Natural killer cell treated with Interleukin-12 subunit alpha and Interleukin-12 subunit beta and Interleukin-15 and Interleukin-18, amount 100 ng/mL, for 72 hours (primary cell): ENCODE measurements around the gene ACADL. TPM values are rescaled to one million over a fixed set of nuclear protein-coding genes. Genes with fewer than 3 reads are reported as not detected.

Experiments
- ATAC-seq, 2 donors: fragments of 150-1000 bp; cut with Tn5 transposase in 1 of 2; sonication (Bioruptor Pico), chemical (Tn5 transposase) in 1 of 2; 2 replicates each; pipeline ENCODE4 v1.10.0; 2021
- DNase-seq: peaks from one replicate; pipeline ENCODE4 v3.0.0; 2022; ENCODE audit warnings: low spot score
- H3K27ac Mint-ChIP-seq, 2 donors: 1 replicate in 1 of 2; 2 replicates in 1 of 2; pipeline ENCODE4 v1.8.0; 2022; ENCODE audit warnings: mixed read lengths in 2 of 2, mild to moderate bottlenecking in 1 of 2, moderate library complexity in 1 of 2
- H3K27me3 Mint-ChIP-seq, 2 donors: 1 replicate in 1 of 2; 2 replicates in 1 of 2; pipeline ENCODE4 v1.8.0; 2022; ENCODE audit warnings: mixed read lengths in 2 of 2
- H3K36me3 Mint-ChIP-seq: one replicate; pipeline ENCODE4 v1.8.0; 2022; ENCODE audit warnings: mixed read lengths
- H3K4me1 Mint-ChIP-seq, 2 donors: 1 replicate in 1 of 2; 2 replicates in 1 of 2; pipeline ENCODE4 v1.8.0; 2022; ENCODE audit warnings: low read depth in 2 of 2, mixed read lengths in 2 of 2, mild to moderate bottlenecking in 1 of 2
- H3K4me3 Mint-ChIP-seq: one replicate; pipeline ENCODE4 v1.8.0; 2022; ENCODE audit warnings: mixed read lengths
- H3K9me3 Mint-ChIP-seq: 2 replicates; pipeline ENCODE4 v1.8.0; 2022; ENCODE audit warnings: mixed read lengths
- total RNA-seq, 2 donors: library from RNA; stranded (reverse); gene quantifications; one replicate each; pipeline ENCODE4 v1.2.3, GENCODE V29; 2022

Gene ACADL
- total RNA-seq, 2 donors from 2014 or later: not detected

DNA sequence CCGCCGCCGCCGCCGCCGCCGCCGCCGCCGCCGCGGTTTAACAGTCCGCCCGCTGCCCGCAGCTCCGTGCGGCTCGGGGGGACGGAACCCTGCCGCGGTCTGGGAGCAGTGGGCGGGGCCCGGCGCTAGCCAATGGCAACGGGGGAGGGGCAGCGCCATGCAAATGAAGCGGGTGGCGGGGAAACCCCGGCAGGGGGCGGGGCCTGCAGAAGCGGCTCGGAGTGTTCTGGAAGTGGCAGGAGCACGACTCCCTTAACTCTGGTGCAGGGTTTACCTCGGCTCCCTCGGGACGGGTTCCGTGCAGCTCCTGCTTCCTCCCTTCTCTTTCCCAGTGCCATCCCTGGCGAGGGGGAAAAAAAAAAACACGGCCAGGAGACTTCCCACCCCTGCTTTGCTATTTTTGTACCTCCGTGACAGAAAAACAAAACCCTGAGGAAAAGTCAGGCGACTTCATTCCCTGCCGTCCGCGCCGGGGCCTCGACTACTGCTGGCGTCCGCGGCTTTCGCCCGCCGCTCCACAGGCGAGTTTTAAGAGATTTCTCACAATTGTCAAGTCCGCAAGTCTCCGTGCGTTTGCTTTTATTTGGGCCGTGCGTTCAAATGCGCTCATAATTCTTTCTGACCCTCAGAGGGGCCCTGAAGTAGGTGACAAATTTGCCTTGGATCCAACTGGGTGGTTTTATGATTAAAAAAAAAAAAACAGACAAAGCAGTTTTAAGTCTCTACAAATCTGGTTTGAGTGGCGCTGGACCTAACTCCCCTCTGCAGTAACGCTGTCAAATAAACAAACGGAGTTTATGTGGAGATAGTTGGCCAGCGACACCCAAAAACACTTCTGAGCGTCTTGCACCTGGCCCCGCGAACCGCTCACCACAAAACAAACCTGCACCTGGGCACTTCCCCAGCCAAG lies 53.7 kb downstream of the ACADL start, which contains the start of gene KANSL1L:
TSS of gene KANSL1L (minus strand) at position 101 of the 910 bp plus-strand sequence. CDS start 16,827 bp downstream, outside the sequence.
- Mint-ChIP-seq H3K27ac (peak within 1 kb of the TSS; percentile 99 to 100), H3K36me3 (no peaks in the 10 kb centered on the region), H3K4me3 (peak within 1 kb of the TSS; percentile 100), H3K9me3 (no peaks in the 10 kb centered on the region), H3K27me3 (peaks cover 8 to 19% of the 10 kb centered on the region in 2 donors), H3K4me1 (peaks cover 16 to 34% of the 10 kb centered on the region in 2 donors)
- peak; percentile 99 for DNase-seq
- peak; percentile 94 for ATAC-seq

DNA sequence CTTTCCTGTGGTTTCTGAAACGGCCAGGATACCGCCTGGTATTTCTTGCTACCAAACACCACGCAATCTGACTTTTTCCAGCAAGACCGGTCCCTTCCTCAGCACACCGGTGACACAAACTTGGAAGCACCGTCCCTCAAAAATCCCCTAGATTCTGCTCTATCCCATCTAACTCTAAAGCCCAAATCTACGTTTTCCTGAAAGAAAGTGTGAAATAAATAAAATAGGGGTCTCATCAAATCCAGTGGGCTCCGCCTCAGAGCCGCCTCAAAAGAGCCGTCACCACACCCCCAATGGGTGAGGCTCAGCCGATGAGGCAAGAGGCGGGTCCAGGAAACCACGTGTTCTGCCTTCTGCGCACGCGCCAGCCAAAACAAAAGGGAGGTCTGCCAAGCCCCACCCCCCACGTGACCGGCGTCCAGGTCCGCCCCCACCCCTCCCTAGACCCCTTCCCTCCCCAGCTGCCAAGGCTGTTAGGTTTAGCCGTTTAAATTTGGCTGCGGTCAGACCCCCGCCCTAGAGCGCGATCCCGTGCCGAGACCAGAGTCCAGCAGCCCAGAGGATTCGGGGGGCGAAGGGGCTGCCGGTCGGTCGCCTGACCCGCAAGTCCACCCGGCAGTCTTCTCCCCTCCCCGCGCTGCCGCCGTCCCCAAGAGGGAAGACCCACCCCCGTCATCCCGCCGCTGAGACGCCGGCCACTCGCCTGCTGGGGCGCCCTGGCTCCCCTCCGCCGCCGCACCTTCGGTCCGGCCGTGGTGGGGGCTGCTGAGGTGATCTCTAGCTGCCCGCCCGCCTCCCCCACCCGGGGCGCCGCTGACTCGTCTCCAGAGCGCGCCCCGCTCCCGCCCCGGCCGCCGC lies 54.6 kb downstream of the ACADL start:
- H3K27me3 Mint-ChIP-seq: peaks cover 6 to 13% of the 10 kb centered on the region in 2 donors
- H3K4me3 Mint-ChIP-seq: peak overlapping the region; percentile 100
- peak overlapping the region; percentile 99 to 100 for H3K27ac Mint-ChIP-seq
- peaks cover 16 to 34% of the 10 kb centered on the region in 2 donors for H3K4me1 Mint-ChIP-seq
- no peaks in the 10 kb centered on the region for H3K36me3 Mint-ChIP-seq
- ATAC-seq: peak; percentile 84 to 87
- H3K9me3 Mint-ChIP-seq: no peaks in the 10 kb centered on the region
- peak; percentile 97 for DNase-seq

- peaks cover 6 to 13% of the 10 kb centered on the region in 2 donors for H3K27me3 Mint-ChIP-seq
- peak overlapping the region; percentile 99 to 100 for H3K27ac Mint-ChIP-seq
- H3K4me3 Mint-ChIP-seq: peak overlapping the region; percentile 100
- ATAC-seq (no peak), DNase-seq (no peak)
- H3K36me3 Mint-ChIP-seq: no peaks in the 10 kb centered on the region
- no peaks in the 10 kb centered on the region for H3K9me3 Mint-ChIP-seq
- peaks cover 16 to 34% of the 10 kb centered on the region in 2 donors for H3K4me1 Mint-ChIP-seq
Measured at GRCh38 chr2:210170196-210170445, 55.1 kb downstream of the ACADL start.

GRCh38 chr2:210169516-210170195 lies 55.6 kb downstream of the ACADL start:
- Mint-ChIP-seq H3K4me3 (peak overlapping the region; percentile 100), H3K27ac (peak overlapping the region; percentile 99 to 100), H3K4me1 (peaks cover 16 to 34% of the 10 kb centered on the region in 2 donors), H3K36me3 (no peaks in the 10 kb centered on the region), H3K9me3 (no peaks in the 10 kb centered on the region), H3K27me3 (peaks cover 6 to 13% of the 10 kb centered on the region in 2 donors)
- DNase-seq (no peak), ATAC-seq (peak; percentile 22 to 32)

DNA sequence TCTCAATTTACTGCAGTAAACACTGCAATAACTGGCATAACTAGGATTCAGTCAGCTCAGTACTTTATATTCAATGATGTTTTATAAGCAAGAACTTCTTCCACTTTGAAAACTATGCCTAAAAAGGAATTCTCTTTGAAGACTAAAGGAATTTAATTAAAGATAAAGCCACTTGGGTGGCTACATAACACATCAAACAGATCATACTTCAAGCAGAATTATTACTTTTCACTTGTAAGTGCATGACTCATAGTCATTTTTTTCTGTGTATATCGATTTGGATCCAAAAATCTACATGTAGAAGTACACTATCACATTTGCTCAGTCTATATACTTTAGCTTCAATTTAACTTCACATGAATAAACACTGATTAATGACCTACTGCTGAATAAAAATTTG lies 58.0 kb downstream of the ACADL start:
- Mint-ChIP-seq H3K4me3 (no peak overlapping the region), H3K9me3 (no peaks in the 10 kb centered on the region), H3K4me1 (peaks cover 16 to 27% of the 10 kb centered on the region in 2 donors), H3K36me3 (no peaks in the 10 kb centered on the region), H3K27me3 (peaks cover 3 to 5% of the 10 kb centered on the region in 2 donors), H3K27ac (no peak overlapping the region)
- DNase-seq (no peak), ATAC-seq (no peak)

GRCh38 chr2:210162466-210163124 lies 62.7 kb downstream of the ACADL start:
- Mint-ChIP-seq H3K4me3 (no peak overlapping the region), H3K27ac (no peak overlapping the region), H3K4me1 (no peaks in the 10 kb centered on the region), H3K36me3 (no peaks in the 10 kb centered on the region), H3K9me3 (no peaks in the 10 kb centered on the region), H3K27me3 (no peaks in the 10 kb centered on the region)
- ATAC-seq (no peak), DNase-seq (no peak)

DNA sequence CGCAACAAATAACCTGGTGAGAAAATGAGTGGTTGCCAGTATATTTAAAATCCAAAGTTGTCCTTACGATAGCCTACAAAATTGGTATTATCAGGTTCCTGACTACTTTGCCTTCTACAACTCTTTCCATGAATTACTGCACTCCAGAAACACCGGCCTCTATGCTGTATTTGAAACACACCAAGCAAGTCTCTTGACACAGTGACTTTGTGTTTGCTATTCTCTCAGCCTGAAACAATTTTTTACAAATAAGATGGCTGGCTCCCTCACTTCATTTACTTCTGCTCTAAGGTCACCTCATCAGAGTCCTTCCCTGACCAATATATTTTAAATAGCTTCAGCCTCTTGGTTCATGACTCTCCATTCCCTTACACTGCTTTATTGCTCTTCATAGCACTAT lies 66.2 kb downstream of the ACADL start:
- ATAC-seq (no peak), DNase-seq (no peak)
- H3K27me3 Mint-ChIP-seq: no peaks in the 10 kb centered on the region
- no peaks in the 10 kb centered on the region for H3K4me1 Mint-ChIP-seq
- no peak overlapping the region for H3K27ac Mint-ChIP-seq
- H3K36me3 Mint-ChIP-seq: peaks cover 5% of the 10 kb centered on the region
- H3K4me3 Mint-ChIP-seq: no peak overlapping the region
- no peaks in the 10 kb centered on the region for H3K9me3 Mint-ChIP-seq

DNA sequence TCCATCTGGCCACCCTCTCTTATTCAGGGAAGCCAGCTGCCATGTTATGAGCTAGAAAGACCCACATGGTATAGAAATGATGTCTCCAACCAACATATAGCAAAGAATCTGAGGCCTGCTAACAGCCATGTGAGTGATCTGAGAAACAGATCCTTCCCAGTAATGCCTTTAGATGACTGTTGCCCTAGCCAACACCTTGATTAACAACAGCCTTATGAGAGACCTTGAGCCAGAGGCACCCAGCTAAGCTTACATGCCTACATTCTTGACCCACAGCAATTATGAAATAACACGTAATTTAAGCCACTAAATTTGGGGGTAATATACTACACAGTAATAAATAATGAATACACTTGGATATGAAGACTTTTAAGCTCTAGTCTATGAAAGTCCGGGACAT lies 67.0 kb downstream of the ACADL start:
- Mint-ChIP-seq H3K4me1 (no peaks in the 10 kb centered on the region), H3K36me3 (peaks cover 5% of the 10 kb centered on the region), H3K4me3 (no peak overlapping the region), H3K9me3 (no peaks in the 10 kb centered on the region), H3K27me3 (no peaks in the 10 kb centered on the region), H3K27ac (no peak overlapping the region)
- ATAC-seq (no peak), DNase-seq (no peak)

GRCh38 chr2:210157526-210157925 lies 67.7 kb downstream of the ACADL start:
- peaks cover 5% of the 10 kb centered on the region for H3K36me3 Mint-ChIP-seq
- H3K27me3 Mint-ChIP-seq: no peaks in the 10 kb centered on the region
- no peaks in the 10 kb centered on the region for H3K4me1 Mint-ChIP-seq
- no peak overlapping the region for H3K27ac Mint-ChIP-seq
- no peaks in the 10 kb centered on the region for H3K9me3 Mint-ChIP-seq
- DNase-seq (no peak), ATAC-seq (no peak)
- H3K4me3 Mint-ChIP-seq: no peak overlapping the region

GRCh38 chr2:210147614-210148013 lies 77.6 kb downstream of the ACADL start:
- H3K9me3 Mint-ChIP-seq: peaks cover 9% of the 10 kb centered on the region
- H3K4me3 Mint-ChIP-seq: no peak overlapping the region
- H3K4me1 Mint-ChIP-seq: no peaks in the 10 kb centered on the region
- H3K27ac Mint-ChIP-seq: no peak overlapping the region
- ATAC-seq (no peak), DNase-seq (no peak)
- H3K36me3 Mint-ChIP-seq: peaks cover 12% of the 10 kb centered on the region
- no peaks in the 10 kb centered on the region for H3K27me3 Mint-ChIP-seq

Other genes with a start within 250 kb of the ACADL start
- gene RPE, start 222.8 kb downstream of the ACADL start, total RNA-seq: 10 to 100 TPM; 49.4 to 70.9 TPM
- gene KANSL1L, start 54.0 kb downstream of the ACADL start, total RNA-seq: 1 to 10 TPM; 7.5 to 9.2 TPM
- gene MYL1, start 89.7 kb upstream of the ACADL start, total RNA-seq: not detected